Left hindlimb (tissue), 1 donor: ENCODE data around the gene TRPM5.
A peak's percentile ranks its signal among the peaks of the same experiment; 100 is the strongest.

ENCODE experiments used
- DNase-seq: peaks from one replicate; pipeline ENCODE4 v3.0.0-alpha.2; 2018

TRPM5 gene

DNA sequence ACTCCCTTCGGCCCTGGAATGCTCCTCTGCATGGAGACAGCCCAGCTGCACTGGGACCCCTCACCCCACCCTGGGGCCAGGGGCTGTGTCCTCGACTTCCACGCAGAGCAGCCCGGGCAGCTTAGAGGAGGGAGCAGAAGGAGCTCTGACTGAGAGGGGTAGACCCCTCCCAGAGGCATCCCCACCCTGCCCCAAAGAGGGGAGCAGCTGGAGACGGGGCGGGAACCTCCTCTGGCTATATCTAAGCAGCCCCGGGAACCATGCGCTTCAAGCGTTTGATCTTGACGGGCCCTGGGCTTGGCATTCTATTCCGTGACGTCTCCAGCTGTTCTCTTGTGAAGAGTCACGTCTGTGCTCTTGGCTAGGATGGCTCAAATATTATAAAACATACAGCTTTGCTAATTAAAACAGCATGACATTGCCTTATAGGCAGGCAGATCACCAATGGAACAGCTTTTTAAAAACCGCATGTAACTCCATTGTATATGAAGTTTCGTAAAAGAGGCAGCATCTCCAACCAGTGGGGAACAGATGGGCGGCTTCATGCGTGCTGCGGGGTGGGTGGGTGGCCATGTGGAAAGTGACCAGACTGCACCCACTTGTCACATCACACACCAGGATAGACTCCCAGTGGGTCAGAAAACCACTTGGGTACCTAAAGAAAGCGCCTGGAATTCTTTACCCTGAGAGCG, 8.2 kb upstream of the TRPM5 start:
- peak; percentile 70 for DNase-seq

DNA sequence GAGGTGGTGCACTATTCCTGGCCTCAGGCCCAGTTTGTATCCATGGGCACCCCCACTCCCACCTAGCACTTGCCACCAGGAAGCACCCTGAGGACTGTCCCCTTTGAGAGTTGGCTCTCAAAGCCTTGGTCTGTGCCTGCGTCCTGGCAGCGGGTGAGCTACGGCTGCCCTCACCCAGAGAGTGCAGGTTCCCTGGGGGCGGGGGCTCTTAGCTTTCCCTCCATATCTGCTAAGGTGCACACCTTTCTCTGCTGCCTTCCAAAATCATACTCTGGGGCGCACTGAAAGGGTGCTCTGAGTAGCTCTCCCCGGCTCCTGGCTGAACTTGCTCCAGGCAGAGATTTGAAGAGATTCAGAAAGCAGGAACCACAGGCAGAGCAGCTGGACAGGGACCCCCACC, 7.6 kb upstream of the TRPM5 start:
- DNase-seq = no peak

- DNase-seq = peak; percentile 10
Measured at GRCh38 chr11:2451336-2451735, 7.0 kb upstream of the TRPM5 start.

- peak; percentile 23 for DNase-seq
Measured at GRCh38 chr11:2450321-2451041, 6.2 kb upstream of the TRPM5 start.

- peak; percentile 13 for DNase-seq
Measured at GRCh38 chr11:2449548-2450320, 5.4 kb upstream of the TRPM5 start.

- peak; percentile 24 for DNase-seq
Measured at GRCh38 chr11:2448661-2449547, 4.6 kb upstream of the TRPM5 start.

GRCh38 chr11:2447951-2448650, 3.8 kb upstream of the TRPM5 start:
- DNase-seq = peak; percentile 17

DNA sequence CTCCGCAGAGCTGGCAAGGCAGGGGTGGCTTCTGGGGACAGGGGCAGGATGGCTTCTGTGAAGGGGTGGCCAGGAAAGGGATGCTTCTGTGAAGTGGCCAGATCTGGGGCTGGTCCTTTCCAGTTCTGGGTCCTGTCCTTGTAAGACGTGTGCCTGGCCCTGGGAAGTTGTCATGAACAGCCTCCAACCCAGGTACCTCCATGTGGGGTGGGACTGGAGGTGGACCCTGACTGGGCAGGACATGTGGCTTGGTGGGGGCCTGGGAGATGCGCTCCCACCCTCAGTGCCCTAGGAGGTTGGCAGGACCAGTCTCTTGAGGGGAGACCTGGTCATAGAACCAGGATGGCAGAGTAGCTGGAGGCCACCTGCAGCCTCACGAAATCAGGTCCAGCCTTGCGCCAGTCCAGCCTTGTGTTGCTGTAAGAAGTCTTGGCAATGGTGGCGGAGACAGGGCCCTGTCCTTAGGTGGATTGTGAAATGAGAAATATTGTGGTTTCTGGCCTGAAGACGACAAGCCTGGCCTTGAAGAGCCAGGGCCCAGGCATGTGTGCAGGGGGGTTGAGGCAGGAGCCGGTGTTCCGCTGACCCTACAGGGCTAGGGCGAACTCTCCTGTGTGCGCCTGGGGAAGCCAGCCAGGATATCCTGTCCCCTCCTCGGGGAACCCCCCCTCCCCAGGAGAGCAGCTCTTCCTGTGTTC, 3.1 kb upstream of the TRPM5 start:
- DNase-seq = peak; percentile 25

GRCh38 chr11:2446590-2447252, 2.4 kb upstream of the TRPM5 start:
- peak; percentile 26 for DNase-seq

- peak; percentile 22 for DNase-seq
Measured at GRCh38 chr11:2445746-2446551, 1.6 kb upstream of the TRPM5 start.

- DNase-seq = peak; percentile 40
Measured at GRCh38 chr11:2444821-2445745, 769 bp upstream of the TRPM5 start, which contains the start of gene KCNQ1. KCNQ1 (plus strand) TSS chr11:2445008; CDS start chr11:2445099, 91 bp downstream.

- peak; percentile 18 for DNase-seq
Measured at GRCh38 chr11:2443406-2443805, 908 bp downstream of the TRPM5 start.

- DNase-seq = no peak
Measured at GRCh38 chr11:2442589-2442988, 1.7 kb downstream of the TRPM5 start.

DNA sequence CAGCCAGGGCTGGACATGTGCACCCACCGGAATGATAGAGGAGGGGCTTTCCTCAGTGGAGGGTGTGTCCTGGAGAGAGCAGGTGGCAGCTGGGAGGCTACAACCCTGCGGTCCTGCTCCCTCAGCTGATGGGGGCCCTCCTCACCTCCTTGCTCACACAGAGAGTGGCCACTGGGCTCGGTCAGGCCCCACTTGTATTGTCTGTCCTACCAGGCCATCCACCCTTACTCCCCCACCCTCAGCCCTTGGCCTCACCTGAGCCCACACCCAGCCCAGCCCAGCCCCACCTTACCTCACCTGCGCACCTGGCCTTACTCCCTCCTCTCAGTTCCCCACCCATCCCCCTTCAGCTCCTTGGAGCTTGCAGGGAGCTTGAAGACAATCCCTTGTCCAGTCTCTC, 3.1 kb downstream of the TRPM5 start:
- DNase-seq = peak; percentile 20

GRCh38 chr11:2440646-2441045, 3.7 kb downstream of the TRPM5 start:
- no peak for DNase-seq

GRCh38 chr11:2439820-2440219, 4.5 kb downstream of the TRPM5 start:
- DNase-seq = no peak

DNA sequence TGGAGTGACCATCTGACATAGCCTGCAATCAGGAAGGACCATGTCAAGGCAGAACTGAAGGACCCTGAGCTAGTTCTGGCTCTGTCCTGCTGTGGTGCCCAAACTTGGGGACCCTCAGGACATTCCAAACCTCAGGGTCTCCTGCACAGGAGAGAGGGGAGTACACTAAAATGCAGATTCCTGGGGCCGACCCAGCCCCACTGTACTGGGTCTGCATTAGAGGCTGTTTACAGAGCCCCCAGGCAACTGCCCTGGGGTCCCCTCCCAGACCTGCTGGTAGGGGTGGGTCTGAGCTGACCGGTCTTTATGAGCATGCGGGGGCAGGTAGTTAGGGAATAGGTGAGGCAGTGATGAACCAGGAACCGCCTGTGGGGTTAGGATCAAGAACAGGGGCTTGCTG, 6.8 kb downstream of the TRPM5 start:
- DNase-seq = no peak

DNA sequence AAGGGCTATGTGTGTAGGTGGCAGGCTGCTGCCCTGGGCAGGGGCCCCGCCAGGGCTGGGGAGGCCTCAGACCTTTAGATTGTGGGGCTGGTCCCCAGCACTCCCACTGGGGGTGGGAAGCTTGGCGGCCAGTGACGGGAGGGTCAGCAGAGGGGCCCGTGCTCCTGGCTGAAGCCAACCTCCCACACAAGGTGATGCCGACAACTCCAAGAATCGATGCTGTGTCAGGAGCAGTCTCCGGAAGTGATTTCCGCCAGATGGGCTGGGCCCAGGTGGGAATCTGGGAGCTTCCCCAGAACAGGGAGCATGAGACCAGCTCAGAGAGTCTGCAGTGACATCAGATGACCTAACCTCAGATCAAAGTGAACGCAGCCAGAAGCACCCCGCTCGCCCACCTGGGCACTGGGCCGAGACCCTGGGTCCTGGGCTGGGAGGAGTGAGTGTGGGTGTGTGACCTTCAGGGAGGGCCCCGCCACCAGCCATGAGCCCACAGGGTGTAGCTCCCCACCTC, 7.7 kb downstream of the TRPM5 start:
- DNase-seq = peak; percentile 16
